Thoracic aorta (tissue), 2 donors: Measurements from ENCODE around the gene TMEM63B. TPM values are rescaled to one million over a fixed set of nuclear protein-coding genes. Genes with fewer than 3 reads are reported as not detected.

Experiments used
- ATAC-seq: fragments of 150-250 bp; one replicate; pipeline ENCODE4 v1.8.0; 2017; ENCODE audit warnings: low read depth; ENCODE audit not compliant: insufficient number of reproducible peaks, low FRiP score
- DNase-seq: peaks from one replicate; pipeline ENCODE4 v3.0.0-alpha.2; 2020; ENCODE audit warnings: low spot score
- H3K27ac ChIP-seq, 2 donors: fragments of 200-600 bp; sonication (generic); 1 replicate in 1 of 2; 2 replicates in 1 of 2; pipeline ENCODE4 v1.5.1; 2016; ENCODE audit warnings: mild to moderate bottlenecking in 2 of 2, moderate library complexity in 2 of 2
- H3K27me3 ChIP-seq: fragments of 200-600 bp; sonication (generic); replicated peaks from 2 replicates; pipeline ENCODE4 v1.6.0; 2016; ENCODE audit warnings: mild to moderate bottlenecking; ENCODE audit not compliant: insufficient read depth
- H3K36me3 ChIP-seq: fragments of 200-600 bp; sonication (generic); one replicate; pipeline ENCODE4 v1.5.1; 2016
- H3K4me1 ChIP-seq, 2 donors: fragments of 200-600 bp; sonication (generic); 1 replicate in 1 of 2; 2 replicates in 1 of 2; pipeline versions ENCODE4 v1.5.1 to v1.6.0; 2016; ENCODE audit warnings: low read depth in 2 of 2, mild to moderate bottlenecking in 1 of 2; ENCODE audit not compliant: control insufficient read depth in 1 of 2
- H3K4me3 ChIP-seq: fragments of 200-600 bp; sonication (generic); 2 replicates; pipeline ENCODE4 v1.5.1; 2016; ENCODE audit warnings: mild to moderate bottlenecking
- H3K9me3 ChIP-seq: fragments of 200-600 bp; sonication (generic); 2 replicates; pipeline ENCODE4 v1.5.1; 2016
- total RNA-seq, 2 donors: library from RNA; depleted of rRNA; stranded (reverse); fragments of >200 nt; gene quantifications; one replicate each; pipeline versions ENCODE4 v1.1.0 to v1.2.3, GENCODE V29; 2016
- TF ChIP-seq, protein P1 (sequence below): fragments of 200-600 bp; sonication (generic); IDR thresholded peaks from one replicate; pipeline ENCODE4 v1.5.1; 2019; ENCODE audit warnings: antibody characterized with exemption

Gene TMEM63B
- total RNA-seq, 2 donors from 2014 or later: 21.9 to 43.4 TPM

- TF ChIP-seq, protein P1, sequence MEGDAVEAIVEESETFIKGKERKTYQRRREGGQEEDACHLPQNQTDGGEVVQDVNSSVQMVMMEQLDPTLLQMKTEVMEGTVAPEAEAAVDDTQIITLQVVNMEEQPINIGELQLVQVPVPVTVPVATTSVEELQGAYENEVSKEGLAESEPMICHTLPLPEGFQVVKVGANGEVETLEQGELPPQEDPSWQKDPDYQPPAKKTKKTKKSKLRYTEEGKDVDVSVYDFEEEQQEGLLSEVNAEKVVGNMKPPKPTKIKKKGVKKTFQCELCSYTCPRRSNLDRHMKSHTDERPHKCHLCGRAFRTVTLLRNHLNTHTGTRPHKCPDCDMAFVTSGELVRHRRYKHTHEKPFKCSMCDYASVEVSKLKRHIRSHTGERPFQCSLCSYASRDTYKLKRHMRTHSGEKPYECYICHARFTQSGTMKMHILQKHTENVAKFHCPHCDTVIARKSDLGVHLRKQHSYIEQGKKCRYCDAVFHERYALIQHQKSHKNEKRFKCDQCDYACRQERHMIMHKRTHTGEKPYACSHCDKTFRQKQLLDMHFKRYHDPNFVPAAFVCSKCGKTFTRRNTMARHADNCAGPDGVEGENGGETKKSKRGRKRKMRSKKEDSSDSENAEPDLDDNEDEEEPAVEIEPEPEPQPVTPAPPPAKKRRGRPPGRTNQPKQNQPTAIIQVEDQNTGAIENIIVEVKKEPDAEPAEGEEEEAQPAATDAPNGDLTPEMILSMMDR: no peak
- Histone ChIP-seq H3K27ac (no peak overlapping the region), H3K4me1 (peaks cover 0 to 6% of the 10 kb centered on the region in 2 donors), H3K4me3 (no peak overlapping the region), H3K27me3 (no peaks in the 10 kb centered on the region), H3K36me3 (peaks cover 26% of the 10 kb centered on the region), H3K9me3 (no peaks in the 10 kb centered on the region)
- no peak for ATAC-seq
- DNase-seq: no peak
These were observed 20.3 kb upstream of the TMEM63B start for GRCh38 chr6:44107017-44107416.

- TF ChIP-seq, protein P1: no peak
- Histone ChIP-seq H3K36me3 (peaks cover 39% of the 10 kb centered on the region), H3K4me3 (no peak overlapping the region), H3K27ac (no peak overlapping the region), H3K9me3 (no peaks in the 10 kb centered on the region), H3K4me1 (peaks cover 0 to 6% of the 10 kb centered on the region in 2 donors), H3K27me3 (no peaks in the 10 kb centered on the region)
- ATAC-seq (no peak), DNase-seq (no peak)
These were observed 18.9 kb upstream of the TMEM63B start for GRCh38 chr6:44108471-44108870.

GRCh38 chr6:44109212-44109611, 18.1 kb upstream of the TMEM63B start:
- Histone ChIP-seq H3K36me3 (peaks cover 40% of the 10 kb centered on the region), H3K27ac (no peak overlapping the region), H3K4me3 (no peak overlapping the region), H3K4me1 (peaks cover 0 to 6% of the 10 kb centered on the region in 2 donors), H3K27me3 (no peaks in the 10 kb centered on the region), H3K9me3 (no peaks in the 10 kb centered on the region)
- DNase-seq: no peak
- ATAC-seq: no peak
- TF ChIP-seq, protein P1: no peak

GRCh38 chr6:44110005-44110676, 17.2 kb upstream of the TMEM63B start:
- no peak overlapping the region for H3K27ac ChIP-seq
- peaks cover 43% of the 10 kb centered on the region for H3K36me3 ChIP-seq

DNA sequence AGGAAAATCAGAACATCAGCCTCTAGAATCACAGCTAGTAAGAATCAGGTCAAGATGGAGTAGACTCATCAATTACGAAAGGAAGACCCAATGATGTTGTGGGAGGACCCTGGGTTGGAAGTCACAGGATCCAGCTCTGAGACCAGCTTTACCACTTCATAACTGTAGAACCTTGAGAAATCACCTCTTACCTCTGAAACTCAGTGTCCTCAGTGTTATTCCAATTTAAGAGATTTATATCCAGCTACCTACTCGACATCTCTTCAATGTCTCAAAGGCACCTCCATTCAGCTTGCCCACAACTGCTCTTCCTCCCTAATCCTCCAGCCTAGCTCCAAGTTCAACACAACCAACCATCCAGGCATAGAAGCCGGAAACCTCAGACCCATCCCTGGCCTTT, 16.4 kb upstream of the TMEM63B start:
- Histone ChIP-seq H3K9me3 (no peaks in the 10 kb centered on the region), H3K4me1 (peaks cover 3 to 5% of the 10 kb centered on the region in 2 donors), H3K27ac (no peak overlapping the region), H3K36me3 (peaks cover 43% of the 10 kb centered on the region), H3K4me3 (no peak overlapping the region), H3K27me3 (no peaks in the 10 kb centered on the region)
- DNase-seq (no peak), ATAC-seq (no peak)
- TF ChIP-seq, protein P1: no peak

More at GRCh38 chr6:44110005-44110676, 17.2 kb upstream of the TMEM63B start:
- ATAC-seq: no peak
- no peak overlapping the region for H3K4me3 ChIP-seq
- H3K4me1 ChIP-seq: peaks cover 0 to 4% of the 10 kb centered on the region in 2 donors
- no peaks in the 10 kb centered on the region for H3K27me3 ChIP-seq
- no peak for DNase-seq
- no peaks in the 10 kb centered on the region for H3K9me3 ChIP-seq
- TF ChIP-seq, protein P1: no peak
